GM18951 (cell line): ENCODE data around the gene TMEM245.

ENCODE experiments used
- POLR2A ChIP-seq: IDR thresholded peaks from 4 replicates; pipeline ENCODE4 v1.6.1; 2011; ENCODE audit warnings: mild to moderate bottlenecking; ENCODE audit not compliant: insufficient read length, insufficient read depth; ENCODE audit errors: extremely low read depth
- in situ Hi-C: fragments of 300-500 bp; cut with MboI; formaldehyde crosslinking; loops from one replicate; pipeline ENCODE4 v1.12.0; 2022; ENCODE audit warnings: low sequenced_read_pairs, mixed read lengths, inconsistent platforms; ENCODE audit not compliant: unreplicated experiment

Gene TMEM245

GRCh38 chr9:109122726-109123621 is 3.2 kb upstream of the TMEM245 start:
- in situ Hi-C loops, result no loop called here
- TF ChIP-seq POLR2A, result no peak

- in situ Hi-C loops, result no loop called here
- TF ChIP-seq POLR2A, result no peak
Measured at GRCh38 chr9:109121232-109121796, 1.6 kb upstream of the TMEM245 start.

GRCh38 chr9:109120204-109120789 is 550 bp upstream of the TMEM245 start:
- in situ Hi-C loops, result no loop called here
- no peak for TF ChIP-seq POLR2A

GRCh38 chr9:109118808-109119438 is 824 bp downstream of the TMEM245 start:
- in situ Hi-C loops, result no loop called here

GRCh38 chr9:109117856-109118807 is 1.6 kb downstream of the TMEM245 start:
- in situ Hi-C loops, result no loop called here
- no peak for TF ChIP-seq POLR2A

More at GRCh38 chr9:109118808-109119438, 824 bp downstream of the TMEM245 start:
- no peak for TF ChIP-seq POLR2A

GRCh38 chr9:109115931-109116526 is 3.7 kb downstream of the TMEM245 start:
- in situ Hi-C loops, result no loop called here
- no peak for TF ChIP-seq POLR2A

- in situ Hi-C loops, result no loop called here
- no peak for TF ChIP-seq POLR2A
Measured at GRCh38 chr9:109114670-109115069, 5.1 kb downstream of the TMEM245 start.

GRCh38 chr9:109113892-109114609 is 5.7 kb downstream of the TMEM245 start:
- in situ Hi-C loops, result no loop called here
- TF ChIP-seq POLR2A, result no peak

- TF ChIP-seq POLR2A, result no peak
- in situ Hi-C loops, result no loop called here
Measured at GRCh38 chr9:109113254-109113653, 6.5 kb downstream of the TMEM245 start.

GRCh38 chr9:109110329-109111021 is 9.3 kb downstream of the TMEM245 start:
- in situ Hi-C loops, result no loop called here
- no peak for TF ChIP-seq POLR2A

- no peak for TF ChIP-seq POLR2A
Measured at GRCh38 chr9:109109967-109110328, 9.8 kb downstream of the TMEM245 start.

GRCh38 chr9:109108318-109108717 is 11.4 kb downstream of the TMEM245 start:
- TF ChIP-seq POLR2A, result no peak
- in situ Hi-C loops, result no loop called here

More at GRCh38 chr9:109109967-109110328, 9.8 kb downstream of the TMEM245 start:
- in situ Hi-C loops, result no loop called here
